GM10266 (cell line): ENCODE measurements around the gene RNF213.

ENCODE experiments used
- DNase-seq: peaks from one replicate; pipeline ENCODE4 v3.0.0; 2012; ENCODE audit errors: extremely low spot score
- TF ChIP-seq, protein P1 (sequence below): IDR thresholded peaks from 2 replicates; pipeline ENCODE4 v1.5.1; 2012; ENCODE audit warnings: mild to moderate bottlenecking, low read depth; ENCODE audit not compliant: control insufficient read depth, insufficient read depth; ENCODE audit errors: missing control alignments

RNF213 gene

DNA sequence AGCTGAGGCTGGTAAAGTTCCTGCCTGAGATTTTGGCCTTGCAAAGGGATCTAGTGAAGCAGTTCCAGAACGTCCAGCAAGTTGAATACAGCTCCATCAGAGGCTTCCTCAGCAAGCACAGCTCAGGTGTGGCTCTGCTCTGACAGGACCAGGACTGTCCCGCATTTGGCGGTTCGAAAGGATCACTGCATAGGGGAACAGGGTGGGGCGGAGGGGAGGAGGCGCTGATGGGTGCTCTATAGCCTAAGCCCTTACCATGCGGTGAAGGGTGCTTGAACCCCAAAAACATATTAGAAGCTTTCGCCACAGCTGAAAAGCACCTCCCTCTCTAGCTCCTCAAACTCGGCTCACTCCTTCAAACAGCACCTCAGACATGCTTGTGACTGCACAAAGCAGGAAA, 124.4 kb downstream of the RNF213 start:
- no peak for DNase-seq
- TF ChIP-seq, protein P1, sequence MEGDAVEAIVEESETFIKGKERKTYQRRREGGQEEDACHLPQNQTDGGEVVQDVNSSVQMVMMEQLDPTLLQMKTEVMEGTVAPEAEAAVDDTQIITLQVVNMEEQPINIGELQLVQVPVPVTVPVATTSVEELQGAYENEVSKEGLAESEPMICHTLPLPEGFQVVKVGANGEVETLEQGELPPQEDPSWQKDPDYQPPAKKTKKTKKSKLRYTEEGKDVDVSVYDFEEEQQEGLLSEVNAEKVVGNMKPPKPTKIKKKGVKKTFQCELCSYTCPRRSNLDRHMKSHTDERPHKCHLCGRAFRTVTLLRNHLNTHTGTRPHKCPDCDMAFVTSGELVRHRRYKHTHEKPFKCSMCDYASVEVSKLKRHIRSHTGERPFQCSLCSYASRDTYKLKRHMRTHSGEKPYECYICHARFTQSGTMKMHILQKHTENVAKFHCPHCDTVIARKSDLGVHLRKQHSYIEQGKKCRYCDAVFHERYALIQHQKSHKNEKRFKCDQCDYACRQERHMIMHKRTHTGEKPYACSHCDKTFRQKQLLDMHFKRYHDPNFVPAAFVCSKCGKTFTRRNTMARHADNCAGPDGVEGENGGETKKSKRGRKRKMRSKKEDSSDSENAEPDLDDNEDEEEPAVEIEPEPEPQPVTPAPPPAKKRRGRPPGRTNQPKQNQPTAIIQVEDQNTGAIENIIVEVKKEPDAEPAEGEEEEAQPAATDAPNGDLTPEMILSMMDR, result no peak

DNA sequence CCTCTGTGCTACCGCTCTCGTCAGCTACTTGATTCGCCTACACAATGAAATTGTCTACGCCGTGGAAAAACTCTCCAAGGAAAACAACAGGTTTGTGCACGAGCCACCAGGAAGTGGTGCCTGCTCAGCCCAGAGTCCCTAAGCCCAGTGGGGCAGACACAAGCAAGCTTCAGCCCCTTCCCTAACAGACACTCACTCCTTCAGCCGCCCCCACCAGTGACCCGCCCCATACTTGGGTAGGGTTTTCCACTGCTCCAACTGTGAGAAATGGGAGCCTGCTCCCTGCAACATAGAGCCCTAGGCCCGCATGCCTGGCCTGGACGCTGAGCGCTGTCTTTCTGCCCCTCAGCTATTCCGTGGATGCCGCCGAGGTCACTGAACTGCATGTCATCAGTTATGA, 125.7 kb downstream of the RNF213 start:
- TF ChIP-seq, protein P1, result no peak
- no peak for DNase-seq

DNA sequence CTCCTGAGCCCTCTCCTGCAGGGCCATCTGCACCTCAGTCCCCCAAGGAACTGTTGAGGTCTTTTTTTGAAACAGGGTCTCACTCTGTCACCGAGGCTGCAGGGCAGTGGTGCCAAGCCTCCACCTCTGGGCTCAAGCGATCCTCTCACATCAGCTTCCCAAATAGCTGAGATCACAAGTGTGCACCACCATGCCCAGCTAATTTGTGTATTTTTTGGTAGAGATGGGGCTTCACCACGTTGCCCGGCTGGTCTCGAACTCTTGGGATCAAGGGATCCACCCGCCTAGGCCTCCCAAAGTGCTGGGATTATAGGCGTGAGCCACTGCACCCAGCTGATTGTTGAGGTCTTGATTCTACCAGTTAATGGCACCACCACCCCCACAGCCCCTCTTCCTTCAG, 126.4 kb downstream of the RNF213 start:
- TF ChIP-seq, protein P1, result no peak
- DNase-seq, result no peak

DNA sequence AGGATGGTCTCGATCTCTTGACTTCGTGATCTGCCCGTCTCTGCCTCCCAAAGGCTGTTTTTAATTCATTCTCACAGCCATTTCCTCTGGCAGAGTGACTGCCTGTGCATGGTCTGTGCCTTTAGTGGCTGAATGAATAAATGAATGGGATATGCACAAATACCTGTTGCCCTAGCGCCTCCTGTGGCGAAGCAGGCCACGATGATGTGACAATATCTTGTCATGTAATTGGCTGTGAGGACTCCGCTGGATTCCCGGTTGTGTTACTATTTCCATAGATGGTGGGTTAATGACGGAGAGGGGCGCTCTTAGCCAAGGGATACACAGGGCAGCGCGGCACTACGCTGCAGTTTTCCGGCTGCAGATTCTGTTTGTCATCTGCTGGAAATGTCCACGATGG, 127.5 kb downstream of the RNF213 start:
- DNase-seq, result no peak

DNA sequence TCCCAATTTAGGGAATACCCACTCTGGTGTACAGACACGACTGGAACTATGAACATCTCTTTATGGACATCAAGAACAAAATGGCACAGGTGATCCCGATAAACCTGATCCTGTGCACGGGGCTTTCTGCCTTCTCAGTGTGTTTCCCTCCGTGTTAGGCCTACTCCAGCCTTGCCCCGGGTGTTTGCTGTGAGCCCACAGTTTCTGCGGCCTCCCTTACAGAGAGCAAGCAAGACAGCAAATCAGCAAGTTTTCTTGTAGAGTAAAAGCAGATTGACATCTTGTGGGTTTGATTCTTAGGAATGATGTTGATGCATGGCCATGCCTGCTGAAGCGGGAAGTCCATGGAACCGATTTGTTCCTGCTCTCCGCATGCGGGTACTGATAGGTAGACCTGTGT, 127.9 kb downstream of the RNF213 start:
- no peak for DNase-seq
- TF ChIP-seq, protein P1, result no peak

More for the DNA sequence above, 127.5 kb downstream of the RNF213 start:
- TF ChIP-seq, protein P1, result no peak

DNA sequence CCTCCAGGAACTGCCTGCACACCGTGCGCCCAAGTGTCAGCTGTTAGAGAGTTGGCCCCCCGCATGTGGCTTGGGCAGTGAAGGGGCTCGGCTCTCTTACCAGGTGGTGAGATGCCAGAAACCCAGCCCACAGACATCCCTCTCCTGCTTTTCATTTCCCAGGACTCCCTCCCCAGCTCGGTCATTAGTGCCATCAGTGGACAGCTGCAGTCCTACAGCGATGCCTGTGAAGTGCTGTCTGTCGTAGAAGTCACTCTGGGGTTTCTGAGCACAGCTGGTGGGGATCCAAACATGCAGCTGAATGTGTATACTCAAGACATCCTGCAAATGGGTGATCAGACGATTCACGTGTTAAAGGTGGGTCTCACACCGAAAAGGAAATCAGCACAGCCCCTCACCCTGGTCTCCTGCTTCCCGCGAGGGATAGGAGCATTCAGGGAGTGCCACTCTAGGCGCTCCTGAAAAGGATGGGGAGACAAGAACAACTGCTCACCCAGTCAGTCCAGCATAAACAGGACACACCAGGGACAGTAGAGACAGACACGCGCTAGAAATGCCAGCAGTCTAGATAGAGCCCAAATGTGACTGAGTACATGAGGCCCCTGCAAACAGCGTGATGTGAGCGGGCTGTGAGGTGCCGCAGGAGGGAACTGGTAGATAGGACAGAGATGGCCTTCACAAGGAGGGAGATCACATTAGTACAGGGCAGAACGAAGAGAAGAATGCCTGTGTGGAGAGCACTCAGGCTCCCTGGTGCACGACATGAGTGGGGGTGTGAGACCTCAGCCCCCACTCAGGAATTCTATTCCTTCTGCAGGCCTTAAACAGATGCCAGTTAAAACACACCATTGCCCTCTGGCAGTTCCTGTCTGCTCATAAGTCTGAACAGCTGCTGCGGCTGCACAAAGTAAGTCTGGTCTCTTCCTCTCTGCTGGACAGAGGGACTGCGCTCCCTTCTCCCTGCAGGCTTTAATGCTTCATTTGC, 128.7 kb downstream of the RNF213 start:
- no peak for DNase-seq
- TF ChIP-seq, protein P1, result no peak

DNA sequence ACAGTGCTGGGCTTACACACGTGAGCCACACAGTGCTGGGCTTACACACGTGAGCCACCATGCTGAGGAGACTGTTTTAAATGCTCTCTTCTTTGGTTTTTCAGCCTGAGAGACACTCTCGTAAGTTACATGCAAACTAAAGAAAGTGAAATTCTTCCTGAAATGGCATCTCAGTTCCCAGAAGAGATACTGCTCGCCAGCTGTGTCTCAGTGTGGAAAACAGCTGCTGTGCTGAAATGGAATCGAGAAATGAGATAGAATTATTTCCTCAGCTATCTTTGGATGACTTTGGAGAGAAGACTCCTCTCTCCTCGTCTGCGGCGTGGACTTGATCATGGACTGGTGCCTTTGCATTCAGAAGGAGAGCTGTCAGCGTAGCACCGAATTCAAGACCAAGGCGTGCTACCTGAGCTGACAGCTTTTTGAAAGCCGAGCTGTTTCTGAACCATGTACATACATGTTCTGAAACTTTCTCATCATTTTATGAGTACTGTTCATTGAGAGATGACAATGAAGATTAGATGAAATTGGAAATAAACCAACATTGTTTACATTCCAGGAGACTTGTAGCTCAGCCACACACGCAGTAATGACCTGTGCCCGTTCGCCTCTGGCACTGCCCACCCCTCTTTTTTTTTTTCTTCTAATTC, 132.7 kb downstream of the RNF213 start:
- TF ChIP-seq, protein P1, result no peak
- no peak for DNase-seq
